IMR-90 (cell line): ENCODE data around the gene BTN3A1. TPM values are rescaled to one million over a fixed set of nuclear protein-coding genes. Genes with fewer than 3 reads are reported as not detected.

Source experiments
- ATAC-seq: fragments of 200-7000 bp; cut with Tn5 transposase; 2 replicates; pipeline ENCODE4 v1.9.1; 2020; ENCODE audit warnings: low read depth, mild to moderate bottlenecking, moderate library complexity
- BruUV-seq: library from RNA; stranded (reverse); fragments of 400-500 nt; replicated peaks from 2 replicates; lab custom pipeline; 2021; lab: Mats Ljungman, UMichigan
- CTCF ChIA-PET: fragments of 300-600 bp; formaldehyde crosslinking; extraction: SDS; loops from one replicate; lab custom pipeline; 2021; ENCODE audit warnings: antibody characterized with exemption; lab: Yijun Ruan, JAX
- POLR2A ChIA-PET: fragments of 300-600 bp; sonication (Branson Sonifier 250); formaldehyde crosslinking; loops from one replicate; lab custom pipeline; 2022; ENCODE audit warnings: antibody characterized with exemption; ENCODE audit not compliant: unreplicated experiment; lab: Charles Lee
- DNase-seq: peaks from one replicate; pipeline ENCODE4 v3.0.0; 2013
- H2AFZ ChIP-seq: replicated peaks from 2 replicates; pipeline ENCODE3; 2013; ENCODE audit warnings: low read length, mild to moderate bottlenecking; ENCODE audit not compliant: poor library complexity
- H2AK5ac ChIP-seq: 2 replicates; pipeline ENCODE4 v1.6.1; 2013; ENCODE audit warnings: low read depth, low read length, inconsistent platforms
- H2AK9ac ChIP-seq: replicated peaks from 2 replicates; pipeline ENCODE3; 2013; ENCODE audit warnings: mild to moderate bottlenecking, low read depth, low read length, moderate library complexity; ENCODE audit not compliant: poor library complexity
- H2BK120ac ChIP-seq: 2 replicates; pipeline ENCODE4 v1.6.1; 2013; ENCODE audit warnings: low read depth, low read length, inconsistent platforms
- H2BK15ac ChIP-seq: 3 replicates; pipeline ENCODE4 v1.6.1; 2013; ENCODE audit warnings: low read depth, low read length, inconsistent platforms
- H2BK20ac ChIP-seq: 2 replicates; pipeline ENCODE4 v1.6.1; 2013; ENCODE audit warnings: low read depth, mild to moderate bottlenecking, inconsistent platforms, low read length, moderate library complexity
- H2BK5ac ChIP-seq: 2 replicates; pipeline ENCODE4 v1.6.1; 2013; ENCODE audit warnings: mild to moderate bottlenecking, low read depth, low read length, inconsistent platforms; ENCODE audit not compliant: poor library complexity, severe bottlenecking
- H3K14ac ChIP-seq: replicated peaks from 2 replicates; pipeline ENCODE4 v1.6.1; 2013; ENCODE audit warnings: low read depth, low read length, inconsistent platforms
- H3K18ac ChIP-seq: 2 replicates; pipeline ENCODE4 v1.6.1; 2013; ENCODE audit warnings: low read depth, low read length, control low read depth
- H3K23ac ChIP-seq: 2 replicates; pipeline ENCODE4 v1.6.1; 2013; ENCODE audit warnings: low read depth, low read length, inconsistent platforms
- H3K27ac ChIP-seq: 2 replicates; pipeline ENCODE4 v1.5.1; 2013; ENCODE audit warnings: mild to moderate bottlenecking, control low read depth, low read length; ENCODE audit not compliant: insufficient read depth
- H3K27me3 ChIP-seq: 2 replicates; pipeline ENCODE4 v1.6.1; 2013; ENCODE audit warnings: low read length; ENCODE audit not compliant: control insufficient read depth, insufficient read depth
- H3K36me3 ChIP-seq: 2 replicates; pipeline ENCODE4 v1.6.1; 2013; ENCODE audit warnings: low read length, mixed read lengths; ENCODE audit not compliant: control insufficient read depth, insufficient read depth
- H3K4ac ChIP-seq: 2 replicates; pipeline ENCODE4 v1.6.1; 2013; ENCODE audit warnings: low read depth, low read length, inconsistent platforms
- H3K4me1 ChIP-seq: 2 replicates; pipeline ENCODE4 v1.6.1; 2013; ENCODE audit warnings: low read length, mixed read lengths; ENCODE audit not compliant: control insufficient read depth, insufficient read depth
- H3K4me2 ChIP-seq: 2 replicates; pipeline ENCODE4 v1.6.1; 2013; ENCODE audit warnings: low read depth, mild to moderate bottlenecking, control low read depth, low read length, moderate library complexity
- H3K4me3 ChIP-seq: 2 replicates; pipeline ENCODE4 v1.5.1; 2013; ENCODE audit warnings: low read depth, mild to moderate bottlenecking, control low read depth, low read length, moderate library complexity; ENCODE audit not compliant: insufficient read depth
- H3K56ac ChIP-seq: 2 replicates; pipeline ENCODE4 v1.6.1; 2013; ENCODE audit warnings: low read length, inconsistent platforms; ENCODE audit not compliant: insufficient read depth; ENCODE audit errors: extremely low read depth
- H3K79me1 ChIP-seq, 2 experiments: 2 replicates each; pipeline ENCODE4 v1.6.1; 2013; ENCODE audit warnings: low read length in 2 of 2, inconsistent platforms in 1 of 2, low read depth in 1 of 2
- H3K9ac ChIP-seq: 2 replicates; pipeline ENCODE4 v1.6.1; 2013; ENCODE audit warnings: low read depth, low read length, control low read depth
- H3K9me1 ChIP-seq: 2 replicates; pipeline ENCODE4 v1.6.1; 2013; ENCODE audit warnings: low read length, inconsistent platforms; ENCODE audit not compliant: insufficient read depth
- H3K9me3 ChIP-seq: 2 replicates; pipeline ENCODE4 v1.6.1; 2013; ENCODE audit warnings: low read length; ENCODE audit not compliant: control insufficient read depth, insufficient read depth
- H4K20me1 ChIP-seq: 2 replicates; pipeline ENCODE4 v1.6.1; 2013; ENCODE audit warnings: low read length, inconsistent platforms; ENCODE audit not compliant: insufficient read depth
- H4K5ac ChIP-seq: 2 replicates; pipeline ENCODE4 v1.6.1; 2013; ENCODE audit warnings: mild to moderate bottlenecking, low read depth, low read length, control low read depth
- H4K8ac ChIP-seq, 2 experiments: 2 replicates each; pipeline ENCODE4 v1.6.1; 2013; ENCODE audit warnings: low read depth in 2 of 2, low read length in 2 of 2, control low read depth in 1 of 2, inconsistent platforms in 1 of 2
- H4K91ac ChIP-seq: 2 replicates; pipeline ENCODE4 v1.6.1; 2013; ENCODE audit warnings: low read depth, low read length, inconsistent platforms; ENCODE audit not compliant: insufficient read depth
- CHD1 ChIP-seq: IDR thresholded peaks from 2 replicates; pipeline ENCODE4 v1.6.1; 2012; ENCODE audit warnings: low read depth, low read length, improper control_type of control experiment
- FOS ChIP-seq: fragments of 150-350 bp; IDR thresholded peaks from 2 replicates; pipeline ENCODE4 v1.6.1; 2016; ENCODE audit warnings: low read depth, low read length
- MAFK ChIP-seq: IDR thresholded peaks from 2 replicates; pipeline ENCODE4 v1.6.1; 2012; ENCODE audit warnings: low read depth, low read length, improper control_type of control experiment
- RAD21 ChIP-seq: IDR thresholded peaks from 2 replicates; pipeline ENCODE4 v1.6.1; 2012; ENCODE audit warnings: low read length, improper control_type of control experiment
- RFX5 ChIP-seq: IDR thresholded peaks from 2 replicates; pipeline ENCODE4 v1.8.0; 2012; ENCODE audit warnings: low read depth, mild to moderate bottlenecking, low read length, moderate library complexity
- WGBS, 2 experiments: methylation state at CpG; one replicate each; pipeline versions ENCODE4 v1.1.5 to v1.1.7; 2013; ENCODE audit warnings: missing lambda C conversion rate in 2 of 2; ENCODE audit not compliant: insufficient read length in 1 of 2; ENCODE audit errors: extremely low coverage in 2 of 2; 5-methylcytosine and 5-hydroxymethylcytosine counted together
- dilution Hi-C: fragments of 300-500 bp; cut with HindIII; formaldehyde crosslinking; loops from one replicate; pipeline ENCODE4 v1.14.3; 2018; ENCODE audit warnings: low sequenced_read_pairs; ENCODE audit not compliant: unreplicated experiment
- in situ Hi-C: fragments of 300-500 bp; cut with MboI; formaldehyde crosslinking; loops from 3 replicates; pipeline ENCODE4 v1.14.3; 2019; ENCODE audit warnings: low sequenced_read_pairs, inconsistent platforms, mixed read lengths
- intact Hi-C: fragments of 100-400 bp; cut with micrococcal nuclease; formaldehyde crosslinking; loops from 2 replicates; pipeline ENCODE4 v1.10.0; 2022
- polyA plus RNA-seq, 3 experiments: library from polyadenylated mRNA; depleted of rRNA; stranded (reverse); fragments of >200 nt; gene quantifications; 2 replicates each; pipeline ENCODE4 v1.2.3, GENCODE V29; 2012; ENCODE audit warnings: low replicate concordance in 1 of 3
- total RNA-seq: library from RNA; depleted of rRNA; stranded (reverse); fragments of >200 nt; gene quantifications from 2 replicates; pipeline ENCODE4 v1.2.3, GENCODE V29; 2012

Gene BTN3A1
- total and polyA plus RNA-seq, 2 of the 4 experiments (the other 2 are of a cell fraction): 14.4 to 16.5 TPM

GRCh38 chr6:26421259-26422144 lies 19.4 kb downstream of the BTN3A1 start:
- Histone ChIP-seq H2BK120ac (peak overlapping the region; percentile 59; the same call in 1 of the 2 replicates), H4K20me1 (no peaks in the 10 kb centered on the region), H3K27ac (peak overlapping the region; percentile 95), H3K9me3 (no peaks in the 10 kb centered on the region), H3K9me1 (peaks cover 18% of the 10 kb centered on the region), H3K14ac (peak overlapping the region; percentile 93), H2AK9ac (peak overlapping the region; percentile 84), H3K23ac (peak overlapping the region; percentile 92), H3K27me3 (no peaks in the 10 kb centered on the region), H2BK5ac (peak overlapping the region; percentile 94), H2BK20ac (0 out of 2 replicates have a peak overlapping the region, but pooled peaks have one; percentile 50), H2AK5ac (no peak overlapping the region), H3K4me1 (peaks cover 5% of the 10 kb centered on the region), H3K4me3 (peak overlapping the region; percentile 81), H3K9ac (peak overlapping the region; percentile 99), H4K5ac (peak overlapping the region; percentile 45), H3K4ac (peak overlapping the region; percentile 93), H3K79me1 (peaks cover 18 to 48% of the 10 kb centered on the region in 2 experiments; a peak in 3 of 4 replicates), H4K8ac (peak overlapping the region; percentile 84 to 93), H3K4me2 (peak overlapping the region; percentile 90), H2BK15ac (peak overlapping the region; percentile 76; the same call in 1 of the 3 replicates), H2AFZ (peak overlapping the region; percentile 99), H4K91ac (peak overlapping the region; percentile 82; the same call in 1 of the 2 replicates), H3K36me3 (peaks cover 13% of the 10 kb centered on the region), H3K18ac (peak overlapping the region; percentile 78), H3K56ac (peak overlapping the region; percentile 96)
- POLR2A ChIA-PET: interaction anchor here (0.6 to 0.7 kb wide), 2 partner anchors 10 to 170 kb away, joined by 3 to 5 read pairs; no protein-coding TSS in a partner anchor
- DNase-seq (peak; percentile 92), ATAC-seq (peak; percentile 99)
- no TSS peak for BruUV-seq
- TF ChIP-seq RFX5: peak; percentile 99
- no peak for TF ChIP-seq MAFK
- TF ChIP-seq CHD1: no peak
- TF ChIP-seq RAD21: no peak
- TF ChIP-seq FOS: no peak
- intact Hi-C loops: loop anchor here (5.0 kb wide), 2 partner anchors 79 to 101 kb away; no protein-coding TSS in a partner anchor
- dilution Hi-C loops: no loop called here
- in situ Hi-C loops: no loop called here
- WGBS, 2 experiments: 0% methylated on average over 6 of the region's 31 CpGs; no CpG with 5 or more reads in 1 of the 2 experiments
- CTCF ChIA-PET: interaction anchor here (1.0 to 1.4 kb wide), 2 partner anchors 79 to 80 kb away, joined by 3 read pairs; no protein-coding TSS in a partner anchor
